GM12878 (cell line): ENCODE results near the gene OR4D2. TPM values are rescaled to one million over a fixed set of nuclear protein-coding genes. Genes with fewer than 3 reads are reported as not detected.

Experiments used
- ATAC-seq: fragments of 200-7000 bp; cut with Tn5 transposase; 3 replicates; pipeline ENCODE4 v1.9.1; 2020; ENCODE audit warnings: mild to moderate bottlenecking, moderate library complexity
- BruUV-seq: library from RNA; stranded (reverse); fragments of 400-500 nt; replicated peaks from 2 replicates; lab custom pipeline; 2021; lab: Mats Ljungman, UMichigan
- CTCF ChIA-PET: fragments of 300-600 bp; sonication (Branson Sonifier 250); formaldehyde crosslinking; extraction: SDS; loops from one replicate; lab custom pipeline; 2021; ENCODE audit warnings: inconsistent platforms; lab: Yijun Ruan, JAX
- POLR2A ChIA-PET: fragments of 350-600 bp; formaldehyde crosslinking; extraction: SDS; loops from one replicate; lab custom pipeline; 2021; ENCODE audit warnings: inconsistent platforms; lab: Charles Lee
- RAD21 ChIA-PET: fragments of 300-600 bp; sonication (Branson Sonifier 250); formaldehyde crosslinking; loops from one replicate; lab custom pipeline; 2023; ENCODE audit warnings: antibody characterized with exemption; ENCODE audit not compliant: unreplicated experiment; lab: Charles Lee
- SMC1A ChIA-PET: fragments of 300-600 bp; sonication (Branson Sonifier 250); formaldehyde crosslinking; loops from one replicate; lab custom pipeline; 2023; ENCODE audit not compliant: unreplicated experiment, uncharacterized antibody; lab: Charles Lee
- DNase-seq: peaks from one replicate; pipeline ENCODE4 v3.0.0-alpha.2; 2011; ENCODE audit warnings: low read depth, low spot score
- FAIRE-seq: peaks from 3 replicates; lab custom pipeline; 2011; peaks lifted over from hg19 to GRCh38; lab: Jason Lieb, UNC
- H2AFZ ChIP-seq: 2 replicates; pipeline ENCODE4 v1.6.0; 2011; ENCODE audit warnings: low read depth, low read length, control low read depth; ENCODE audit not compliant: control insufficient read depth
- H3K27ac ChIP-seq: 2 replicates; pipeline ENCODE4 v1.5.1; 2011; ENCODE audit warnings: control low read depth; ENCODE audit not compliant: control insufficient read depth, insufficient read depth
- H3K27me3 ChIP-seq, 2 experiments: replicated peaks in 1 of 2; 2 replicates each; pipeline versions ENCODE4 v1.6.0 to v1.6.1; 2011; ENCODE audit warnings: low read length in 1 of 2; ENCODE audit not compliant: control insufficient read depth in 2 of 2, insufficient read depth in 2 of 2
- H3K36me3 ChIP-seq, 2 experiments: 2 replicates each; pipeline ENCODE4 v1.5.1; 2011; ENCODE audit warnings: low read length in 1 of 2; ENCODE audit not compliant: control insufficient read depth in 2 of 2, insufficient read depth in 2 of 2
- H3K4me1 ChIP-seq: 2 replicates; pipeline ENCODE4 v1.6.1; 2011; ENCODE audit warnings: mild to moderate bottlenecking, low read length, moderate library complexity, mixed read lengths; ENCODE audit not compliant: control insufficient read depth, insufficient read depth
- H3K4me2 ChIP-seq: 2 replicates; pipeline ENCODE4 v1.6.0; 2011; ENCODE audit warnings: control low read depth; ENCODE audit not compliant: control insufficient read depth, insufficient read depth
- H3K4me3 ChIP-seq: fragments of 200-600 bp; sonication (generic); 2 replicates; pipeline ENCODE4 v1.5.1; 2016
- H3K79me2 ChIP-seq: 2 replicates; pipeline ENCODE4 v1.6.0; 2011; ENCODE audit warnings: low read length; ENCODE audit not compliant: control insufficient read depth, insufficient read depth
- H3K9ac ChIP-seq: 2 replicates; pipeline ENCODE4 v1.8.0; 2011; ENCODE audit warnings: low read length, control low read depth, mixed read lengths; ENCODE audit not compliant: control insufficient read depth, insufficient read depth
- H3K9me3 ChIP-seq: replicated peaks from 3 replicates; pipeline ENCODE4 v1.5.1; 2011; ENCODE audit warnings: mild to moderate bottlenecking, low read length; ENCODE audit not compliant: control insufficient read depth, insufficient read depth
- H4K20me1 ChIP-seq: 2 replicates; pipeline ENCODE4 v1.6.0; 2011; ENCODE audit not compliant: control insufficient read depth, insufficient read depth
- CREB1 ChIP-seq: IDR thresholded peaks from 2 replicates; pipeline ENCODE4 v1.6.1; 2012; ENCODE audit warnings: low read depth, mild to moderate bottlenecking, inconsistent platforms
- KLF5 ChIP-seq: fragments of 450-650 bp; IDR thresholded peaks from 2 replicates; pipeline ENCODE4 v1.6.1; 2014; ENCODE audit warnings: mild to moderate bottlenecking; ENCODE audit not compliant: partially characterized antibody
- LARP7 ChIP-seq: fragments of 450-650 bp; IDR thresholded peaks from 2 replicates; pipeline ENCODE4 v1.6.1; 2017; ENCODE audit warnings: mild to moderate bottlenecking
- MYC ChIP-seq: IDR thresholded peaks from 2 replicates; pipeline ENCODE4 v1.6.1; 2011; ENCODE audit warnings: mild to moderate bottlenecking, low read length, moderate library complexity, inconsistent platforms; ENCODE audit not compliant: insufficient read depth, insufficient replicate concordance, insufficient read length, severe bottlenecking
- TCF12 ChIP-seq: IDR thresholded peaks from 2 replicates; pipeline ENCODE4 v1.6.1; 2011; ENCODE audit warnings: low read depth, mild to moderate bottlenecking, low read length
- WGBS: methylation state at CpG from one replicate; pipeline ENCODE4 v1.1.6; 2016; ENCODE audit warnings: low lambda C conversion rate; ENCODE audit not compliant: insufficient replicate concordance, insufficient coverage; ENCODE audit errors: missing lambda C conversion rate; 5-methylcytosine and 5-hydroxymethylcytosine counted together
- in situ Hi-C: fragments of 300-500 bp; cut with MboI; formaldehyde crosslinking; loops from 9 replicates; pipeline ENCODE4 v1.14.3; 2018; ENCODE audit warnings: mixed read lengths
- intact Hi-C: fragments of 100-400 bp; cut with micrococcal nuclease; formaldehyde crosslinking; loops from one replicate; pipeline ENCODE4 v1.14.2; 2022; ENCODE audit not compliant: unreplicated experiment
- polyA plus RNA-seq, 11 experiments: library from polyadenylated mRNA; depleted of rRNA in 4 of 11; unstranded in 6 of 11; stranded (reverse) in 5 of 11; fragments of >200 nt; fragmentation: Nextera tagmentation in 4 of 11; fragmentation: Illumina TruSeq in 1 of 11; extraction: Ambion mirVana in 4 of 11; extraction: Trizol in 1 of 11; gene quantifications; 1 replicate in 1 of 11; 2 replicates in 10 of 11; pipeline versions ENCODE4 v1.2.1 to v1.2.3, GENCODE V29; 2011 to 2016; ENCODE audit warnings: inconsistent platforms in 2 of 11, missing spikeins in 2 of 11, low read depth in 1 of 11
- total RNA-seq, 4 experiments: library from RNA; depleted of rRNA in 3 of 4; stranded (reverse); fragments of >200 nt in 3 of 4; fragmentation: Illumina TruSeq in 1 of 4; extraction: Trizol in 1 of 4; gene quantifications; 2 replicates each; pipeline versions ENCODE4 v1.2.1 to v1.2.3, GENCODE V29; 2013 to 2021

OR4D2 gene
- total and polyA plus RNA-seq, 10 of the 15 experiments (the other 5 are each of a cell fraction or from before 2014, with no cell fraction given) = 0.04 TPM; not detected in 9

GRCh38 chr17:58184308-58184985 lies 17.7 kb downstream of the OR4D2 start (continued):
- TF ChIP-seq LARP7 = no peak

- no peak overlapping the region for H3K4me3 ChIP-seq
- intact Hi-C loops = no loop called here
- WGBS = 18% methylated on average over 8 of the region's 8 CpGs
- H3K9ac ChIP-seq = no peak overlapping the region
- no peaks in the 10 kb centered on the region for H3K4me1 ChIP-seq
- H3K27ac ChIP-seq = no peak overlapping the region
- SMC1A ChIA-PET = interaction anchor here (0.5 kb wide), 1 partner anchor 26 kb away, joined by 4 read pairs; no protein-coding TSS in a partner anchor
- no peaks in the 10 kb centered on the region for H3K36me3 ChIP-seq
- RAD21 ChIA-PET = no interaction called here
- CTCF ChIA-PET = interaction anchor here (1.7 kb wide), 1 partner anchor 65 kb away, joined by 4 read pairs; no protein-coding TSS in a partner anchor
- H3K27me3 ChIP-seq = peaks cover 2 to 3% of the 10 kb centered on the region in 2 experiments; a peak in 2 of 4 replicates
- BruUV-seq = no TSS peak
- no peaks in the 10 kb centered on the region for H4K20me1 ChIP-seq
- no peaks in the 10 kb centered on the region for H3K79me2 ChIP-seq
- no peak overlapping the region for H2AFZ ChIP-seq
- POLR2A ChIA-PET = no interaction called here
- H3K9me3 ChIP-seq = no peaks in the 10 kb centered on the region
- TF ChIP-seq CREB1 (no peak), KLF5 (no peak), MYC (no peak), TCF12 (no peak)
- TF ChIP-seq, all 136 proteins: peak for 0
- DNase-seq (no peak), ATAC-seq (no peak), FAIRE-seq (no peak)
- in situ Hi-C loops = no loop called here
- H3K4me2 ChIP-seq = no peak overlapping the region
Measured at GRCh38 chr17:58184986-58185761, 18.4 kb downstream of the OR4D2 start.
